ENCODE data around the gene CARS2.
"Not testable (repeated sequence)": the region's sequence is repeated elsewhere in the genome, so short reads cannot be mapped to it uniquely, and the experiment has no call there.

Gene CARS2

GRCh38 chr13:110607675-110608224 lies 98.2 kb downstream of the CARS2 start:
- no peaks in the 10 kb centered on the region for H3K9me3 ChIP-seq (ENCODE audit: control insufficient read depth in 1 of 2, low read length in 2 of 2)
- H3K4me3 ChIP-seq (ENCODE audit: low read depth in 1 of 2, low read length in 2 of 2), result no peak overlapping the region
- H3K36me3 ChIP-seq (ENCODE audit: control insufficient read depth in 1 of 2, insufficient read depth in 2 of 2, low read length in 2 of 2), result no peaks in the 10 kb centered on the region
- no peaks in the 10 kb centered on the region for H3K4me1 ChIP-seq (ENCODE audit: control insufficient read depth in 1 of 2, insufficient read depth in 2 of 2, low read length in 2 of 2)
- no peak overlapping the region for H3K27ac ChIP-seq (ENCODE audit: low read length)
- H3K27me3 ChIP-seq (ENCODE audit: low read depth, low read length), result no peaks in the 10 kb centered on the region

- H3K27ac ChIP-seq (ENCODE audit: low read length); H3K9me3 ChIP-seq (ENCODE audit: control insufficient read depth in 1 of 2, low read length in 2 of 2); H3K4me1 ChIP-seq (ENCODE audit: control insufficient read depth in 1 of 2, insufficient read depth in 2 of 2, low read length in 2 of 2); H3K4me3 ChIP-seq (ENCODE audit: low read depth in 1 of 2, low read length in 2 of 2); H3K27me3 ChIP-seq (ENCODE audit: low read depth, low read length); H3K36me3 ChIP-seq (ENCODE audit: control insufficient read depth in 1 of 2, insufficient read depth in 2 of 2, low read length in 2 of 2): not testable (repeated sequence)
Observed at GRCh38 chr13:110606281-110606680, 99.6 kb downstream of the CARS2 start.

- Histone ChIP-seq H3K4me1 (ENCODE audit: control insufficient read depth in 1 of 2, insufficient read depth in 2 of 2, low read length in 2 of 2) (no peaks in the 10 kb centered on the region), H3K27me3 (ENCODE audit: low read depth, low read length) (no peaks in the 10 kb centered on the region), H3K27ac (ENCODE audit: low read length) (no peak overlapping the region), H3K36me3 (ENCODE audit: control insufficient read depth in 1 of 2, insufficient read depth in 2 of 2, low read length in 2 of 2) (no peaks in the 10 kb centered on the region), H3K9me3 (ENCODE audit: control insufficient read depth in 1 of 2, low read length in 2 of 2) (no peaks in the 10 kb centered on the region), H3K4me3 (ENCODE audit: low read depth in 1 of 2, low read length in 2 of 2) (no peak overlapping the region)
Observed at GRCh38 chr13:110605132-110605531, 100.8 kb downstream of the CARS2 start.

- Histone ChIP-seq H3K36me3 (ENCODE audit: control insufficient read depth in 1 of 2, insufficient read depth in 2 of 2, low read length in 2 of 2) (no peaks in the 10 kb centered on the region), H3K4me3 (ENCODE audit: low read depth in 1 of 2, low read length in 2 of 2) (no peak overlapping the region), H3K27me3 (ENCODE audit: low read depth, low read length) (no peaks in the 10 kb centered on the region), H3K27ac (ENCODE audit: low read length) (no peak overlapping the region), H3K4me1 (ENCODE audit: control insufficient read depth in 1 of 2, insufficient read depth in 2 of 2, low read length in 2 of 2) (no peaks in the 10 kb centered on the region), H3K9me3 (ENCODE audit: control insufficient read depth in 1 of 2, low read length in 2 of 2) (no peaks in the 10 kb centered on the region)
Observed at GRCh38 chr13:110600980-110601379, 104.9 kb downstream of the CARS2 start.

- no peak overlapping the region for H3K4me3 ChIP-seq (ENCODE audit: low read depth in 1 of 2, low read length in 2 of 2)
- H3K9me3 ChIP-seq (ENCODE audit: control insufficient read depth in 1 of 2, low read length in 2 of 2), result no peaks in the 10 kb centered on the region
- H3K27me3 ChIP-seq (ENCODE audit: low read depth, low read length), result no peaks in the 10 kb centered on the region
- no peak overlapping the region for H3K27ac ChIP-seq (ENCODE audit: low read length)
- H3K4me1 ChIP-seq (ENCODE audit: control insufficient read depth in 1 of 2, insufficient read depth in 2 of 2, low read length in 2 of 2), result no peaks in the 10 kb centered on the region
- no peaks in the 10 kb centered on the region for H3K36me3 ChIP-seq (ENCODE audit: control insufficient read depth in 1 of 2, insufficient read depth in 2 of 2, low read length in 2 of 2)
Observed at GRCh38 chr13:110600261-110600819, 105.6 kb downstream of the CARS2 start.

GRCh38 chr13:110597041-110597689 lies 108.8 kb downstream of the CARS2 start:
- H3K27me3 ChIP-seq (ENCODE audit: low read depth, low read length), result no peaks in the 10 kb centered on the region
- H3K4me3 ChIP-seq (ENCODE audit: low read depth in 1 of 2, low read length in 2 of 2), result no peak overlapping the region
- no peaks in the 10 kb centered on the region for H3K4me1 ChIP-seq (ENCODE audit: control insufficient read depth in 1 of 2, insufficient read depth in 2 of 2, low read length in 2 of 2)
- H3K27ac ChIP-seq (ENCODE audit: low read length), result no peak overlapping the region
- no peaks in the 10 kb centered on the region for H3K36me3 ChIP-seq (ENCODE audit: control insufficient read depth in 1 of 2, insufficient read depth in 2 of 2, low read length in 2 of 2)
- no peaks in the 10 kb centered on the region for H3K9me3 ChIP-seq (ENCODE audit: control insufficient read depth in 1 of 2, low read length in 2 of 2)

GRCh38 chr13:110593430-110594130 lies 112.3 kb downstream of the CARS2 start:
- no peak overlapping the region for H3K4me3 ChIP-seq (ENCODE audit: low read depth in 1 of 2, low read length in 2 of 2)

GRCh38 chr13:110592665-110593064 lies 113.3 kb downstream of the CARS2 start:
- Histone ChIP-seq H3K4me1 (ENCODE audit: control insufficient read depth in 1 of 2, insufficient read depth in 2 of 2, low read length in 2 of 2) (no peaks in the 10 kb centered on the region), H3K27me3 (ENCODE audit: low read depth, low read length) (no peaks in the 10 kb centered on the region), H3K4me3 (ENCODE audit: low read depth in 1 of 2, low read length in 2 of 2) (no peak overlapping the region), H3K9me3 (ENCODE audit: control insufficient read depth in 1 of 2, low read length in 2 of 2) (no peaks in the 10 kb centered on the region), H3K27ac (ENCODE audit: low read length) (no peak overlapping the region), H3K36me3 (ENCODE audit: control insufficient read depth in 1 of 2, insufficient read depth in 2 of 2, low read length in 2 of 2) (no peaks in the 10 kb centered on the region)

More at GRCh38 chr13:110593430-110594130, 112.3 kb downstream of the CARS2 start:
- Histone ChIP-seq H3K9me3 (ENCODE audit: control insufficient read depth in 1 of 2, low read length in 2 of 2) (no peaks in the 10 kb centered on the region), H3K27me3 (ENCODE audit: low read depth, low read length) (no peaks in the 10 kb centered on the region), H3K4me1 (ENCODE audit: control insufficient read depth in 1 of 2, insufficient read depth in 2 of 2, low read length in 2 of 2) (no peaks in the 10 kb centered on the region), H3K27ac (ENCODE audit: low read length) (no peak overlapping the region), H3K36me3 (ENCODE audit: control insufficient read depth in 1 of 2, insufficient read depth in 2 of 2, low read length in 2 of 2) (no peaks in the 10 kb centered on the region)
